Jurkat, Clone E6-1 (cell line): ENCODE measurements around the gene SUSD5. TPM values are rescaled to one million over a fixed set of nuclear protein-coding genes. Genes with fewer than 3 reads are reported as not detected.

ENCODE experiments used
- DNase-seq: peaks from one replicate; pipeline ENCODE4 v3.0.0-alpha.2; 2011; ENCODE audit warnings: low read depth, low spot score
- H3K4me3 ChIP-seq: 2 replicates; pipeline ENCODE4 v1.5.1; 2011; ENCODE audit warnings: mild to moderate bottlenecking, low read length, control low read depth, moderate library complexity
- polyA plus RNA-seq: library from polyadenylated mRNA; unstranded; fragments of >200 nt; gene quantifications from one replicate; pipeline ENCODE4 v1.2.1, GENCODE V29; 2012; ENCODE audit warnings: missing spikeins; ENCODE audit not compliant: insufficient read length, insufficient read depth

Gene SUSD5
- polyA plus RNA-seq = not detected

- no peak for DNase-seq
- H3K4me3 ChIP-seq = no peak within 1 kb of the TSS
Measured at GRCh38 chr3:33218446-33219174, at the start of gene SUSD5. Gene SUSD5, minus strand, starts transcription at chr3:33218810. Its CDS starts 13 bp downstream, at chr3:33218797.

GRCh38 chr3:33260104-33260503, 41.5 kb upstream of the SUSD5 start:
- DNase-seq = no peak
- no peak overlapping the region for H3K4me3 ChIP-seq

GRCh38 chr3:33256249-33256648, 37.6 kb upstream of the SUSD5 start:
- no peak overlapping the region for H3K4me3 ChIP-seq
- DNase-seq = no peak

- no peak overlapping the region for H3K4me3 ChIP-seq
- no peak for DNase-seq
Measured at GRCh38 chr3:33250712-33251111, 32.1 kb upstream of the SUSD5 start.

GRCh38 chr3:33246786-33247185, 28.2 kb upstream of the SUSD5 start:
- no peak overlapping the region for H3K4me3 ChIP-seq
- DNase-seq = no peak

GRCh38 chr3:33240261-33240660, 21.7 kb upstream of the SUSD5 start:
- no peak for DNase-seq
- H3K4me3 ChIP-seq = no peak overlapping the region

GRCh38 chr3:33238923-33239322, 20.3 kb upstream of the SUSD5 start:
- DNase-seq = no peak
- H3K4me3 ChIP-seq = no peak overlapping the region

GRCh38 chr3:33237439-33237838, 18.8 kb upstream of the SUSD5 start:
- H3K4me3 ChIP-seq = no peak overlapping the region
- no peak for DNase-seq

- no peak overlapping the region for H3K4me3 ChIP-seq
- no peak for DNase-seq
Measured at GRCh38 chr3:33236005-33236404, 17.4 kb upstream of the SUSD5 start.

- DNase-seq = no peak
- H3K4me3 ChIP-seq = no peak overlapping the region
Measured at GRCh38 chr3:33233884-33234283, 15.3 kb upstream of the SUSD5 start.

GRCh38 chr3:33231756-33232465, 13.3 kb upstream of the SUSD5 start:
- DNase-seq = no peak

GRCh38 chr3:33229947-33230346, 11.3 kb upstream of the SUSD5 start:
- DNase-seq = no peak
- H3K4me3 ChIP-seq = no peak overlapping the region

More at GRCh38 chr3:33231756-33232465, 13.3 kb upstream of the SUSD5 start:
- H3K4me3 ChIP-seq = no peak overlapping the region

GRCh38 chr3:33229066-33229465, 10.5 kb upstream of the SUSD5 start:
- no peak for DNase-seq
- no peak overlapping the region for H3K4me3 ChIP-seq

- DNase-seq = no peak
- no peak overlapping the region for H3K4me3 ChIP-seq
Measured at GRCh38 chr3:33221241-33221640, 2.6 kb upstream of the SUSD5 start.

GRCh38 chr3:33219175-33219487, 521 bp upstream of the SUSD5 start:
- no peak overlapping the region for H3K4me3 ChIP-seq
- DNase-seq = no peak

GRCh38 chr3:33217866-33218445, 654 bp downstream of the SUSD5 start:
- DNase-seq = no peak
- no peak overlapping the region for H3K4me3 ChIP-seq

- no peak overlapping the region for H3K4me3 ChIP-seq
- no peak for DNase-seq
Measured at GRCh38 chr3:33215739-33216138, 2.9 kb downstream of the SUSD5 start.

- H3K4me3 ChIP-seq = no peak overlapping the region
- DNase-seq = no peak
Measured at GRCh38 chr3:33212406-33212805, 6.2 kb downstream of the SUSD5 start.

- no peak for DNase-seq
Measured at GRCh38 chr3:33211444-33211843, 7.2 kb downstream of the SUSD5 start.

GRCh38 chr3:33209357-33209756, 9.3 kb downstream of the SUSD5 start:
- no peak overlapping the region for H3K4me3 ChIP-seq
- no peak for DNase-seq

More at GRCh38 chr3:33211444-33211843, 7.2 kb downstream of the SUSD5 start:
- no peak overlapping the region for H3K4me3 ChIP-seq
